GM10248 (cell line): ENCODE results near the gene SETMAR.

Experiments used
- CTCF ChIA-PET: fragments of 300-600 bp; sonication (Branson Sonifier 250); formaldehyde crosslinking; extraction: SDS; loops from one replicate; lab custom pipeline; 2021; ENCODE audit warnings: antibody characterized with exemption; lab: Yijun Ruan, JAX
- POLR2A ChIA-PET: fragments of 350-650 bp; sonication (Branson Sonifier 250); formaldehyde crosslinking; extraction: SDS; loops from one replicate; lab custom pipeline; 2020; ENCODE audit warnings: antibody characterized with exemption; lab: Yijun Ruan, JAX
- DNase-seq: peaks from one replicate; pipeline ENCODE4 v3.0.0; 2012; ENCODE audit errors: extremely low spot score
- TF ChIP-seq, protein P1 (sequence below): IDR thresholded peaks from 2 replicates; pipeline ENCODE4 v1.5.1; 2012; ENCODE audit warnings: mild to moderate bottlenecking, low read depth; ENCODE audit errors: extremely low read depth, missing control alignments, control extremely low read depth

Gene SETMAR

DNA sequence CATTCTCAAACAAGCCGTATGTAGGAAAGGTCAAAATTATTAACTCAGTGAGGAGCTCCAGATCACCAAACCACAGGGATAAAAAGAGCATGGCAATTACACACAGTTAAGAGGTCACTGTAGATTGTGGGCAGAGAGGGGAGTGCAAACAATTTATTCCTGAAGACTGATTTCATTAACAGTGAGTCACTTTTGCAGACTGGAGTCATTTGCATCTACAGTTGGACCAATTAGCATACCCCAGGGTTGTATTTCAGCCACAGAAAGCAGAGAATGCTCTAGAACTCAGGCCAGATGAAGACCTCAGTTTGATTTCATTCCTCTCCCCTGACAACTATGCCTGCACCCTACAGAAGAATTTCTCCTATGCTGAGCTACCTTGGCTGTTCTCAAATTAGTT, 40.1 kb downstream of the SETMAR start:
- ChIA-PET POLR2A (no interaction called here), CTCF (interaction anchor here (1.0 to 5.7 kb wide), 6 partner anchors 8 to 367 kb away, joined by 3 to 27 read pairs (median 3); no protein-coding TSS in a partner anchor)
- no peak for DNase-seq
- TF ChIP-seq, protein P1, sequence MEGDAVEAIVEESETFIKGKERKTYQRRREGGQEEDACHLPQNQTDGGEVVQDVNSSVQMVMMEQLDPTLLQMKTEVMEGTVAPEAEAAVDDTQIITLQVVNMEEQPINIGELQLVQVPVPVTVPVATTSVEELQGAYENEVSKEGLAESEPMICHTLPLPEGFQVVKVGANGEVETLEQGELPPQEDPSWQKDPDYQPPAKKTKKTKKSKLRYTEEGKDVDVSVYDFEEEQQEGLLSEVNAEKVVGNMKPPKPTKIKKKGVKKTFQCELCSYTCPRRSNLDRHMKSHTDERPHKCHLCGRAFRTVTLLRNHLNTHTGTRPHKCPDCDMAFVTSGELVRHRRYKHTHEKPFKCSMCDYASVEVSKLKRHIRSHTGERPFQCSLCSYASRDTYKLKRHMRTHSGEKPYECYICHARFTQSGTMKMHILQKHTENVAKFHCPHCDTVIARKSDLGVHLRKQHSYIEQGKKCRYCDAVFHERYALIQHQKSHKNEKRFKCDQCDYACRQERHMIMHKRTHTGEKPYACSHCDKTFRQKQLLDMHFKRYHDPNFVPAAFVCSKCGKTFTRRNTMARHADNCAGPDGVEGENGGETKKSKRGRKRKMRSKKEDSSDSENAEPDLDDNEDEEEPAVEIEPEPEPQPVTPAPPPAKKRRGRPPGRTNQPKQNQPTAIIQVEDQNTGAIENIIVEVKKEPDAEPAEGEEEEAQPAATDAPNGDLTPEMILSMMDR: no peak

DNA sequence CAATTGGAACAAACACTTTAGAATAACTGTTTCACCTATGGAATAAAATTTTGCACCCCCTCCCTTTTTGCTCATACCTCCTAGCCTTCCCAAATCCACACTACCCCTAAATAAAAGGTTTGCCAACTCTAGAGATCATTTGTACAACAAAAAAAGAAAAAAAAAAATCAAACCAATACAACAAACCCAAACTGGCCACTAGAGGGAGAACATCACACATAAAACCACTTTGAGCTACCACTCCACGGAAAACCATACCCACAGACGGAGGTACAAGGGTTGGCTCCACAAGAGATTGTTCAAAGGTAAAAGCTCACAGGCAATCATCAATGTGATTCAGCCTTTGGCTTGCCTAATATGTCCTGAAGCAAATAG, 47.6 kb downstream of the SETMAR start:
- POLR2A ChIA-PET: interaction anchor here (0.7 kb wide), 1 partner anchor 264 kb away, joined by 3 read pairs; no protein-coding TSS in a partner anchor
- CTCF ChIA-PET: interaction anchor here (0.6 to 4.1 kb wide), 66 partner anchors 9 to 708 kb away, joined by 3 to 88 read pairs (median 4); partner anchors contain the start of genes ITPR1 and SUMF1
- TF ChIP-seq, protein P1: peak; percentile 63
- DNase-seq: peak; percentile 72

DNA sequence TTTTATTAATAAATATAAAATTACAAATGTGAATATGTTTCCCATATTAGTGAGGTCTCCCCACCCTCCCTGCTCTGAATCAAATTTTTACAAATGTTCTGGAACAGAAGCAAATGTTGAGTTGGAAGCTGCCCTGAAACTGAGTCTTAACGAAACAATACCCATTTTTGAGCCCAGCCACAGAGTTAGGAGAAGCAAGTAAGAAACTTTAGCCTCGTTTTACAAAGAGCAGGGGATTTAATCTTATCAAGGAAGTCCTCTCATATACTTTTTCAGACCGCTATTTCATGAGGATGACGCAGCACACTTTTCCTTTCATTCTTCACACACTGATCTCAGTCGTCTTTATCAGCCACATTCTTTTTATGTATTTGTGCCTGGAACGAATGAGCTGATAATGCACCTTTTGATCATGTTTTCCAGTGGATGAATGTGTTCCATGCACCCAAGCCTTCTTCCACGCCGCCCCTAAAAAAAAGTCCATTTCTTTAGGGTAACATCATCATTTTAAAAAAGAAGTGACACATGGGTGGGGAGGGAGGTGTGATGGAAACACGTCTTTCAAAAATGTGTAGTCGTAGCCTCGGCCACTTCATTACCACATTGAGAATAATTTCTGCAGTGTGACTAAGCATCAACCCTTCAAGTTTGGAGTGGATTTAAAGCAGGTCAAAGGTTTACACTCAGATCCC, 48.1 kb downstream of the SETMAR start:
- peak; percentile 31 for DNase-seq
- ChIA-PET POLR2A (interaction anchor here (0.7 kb wide), 1 partner anchor 263 kb away, joined by 3 read pairs; no protein-coding TSS in a partner anchor), CTCF (interaction anchor here (0.6 to 4.1 kb wide), 62 partner anchors 9 to 707 kb away, joined by 3 to 88 read pairs (median 4); partner anchors contain the start of genes ITPR1 and SUMF1)
- TF ChIP-seq, protein P1: no peak

DNA sequence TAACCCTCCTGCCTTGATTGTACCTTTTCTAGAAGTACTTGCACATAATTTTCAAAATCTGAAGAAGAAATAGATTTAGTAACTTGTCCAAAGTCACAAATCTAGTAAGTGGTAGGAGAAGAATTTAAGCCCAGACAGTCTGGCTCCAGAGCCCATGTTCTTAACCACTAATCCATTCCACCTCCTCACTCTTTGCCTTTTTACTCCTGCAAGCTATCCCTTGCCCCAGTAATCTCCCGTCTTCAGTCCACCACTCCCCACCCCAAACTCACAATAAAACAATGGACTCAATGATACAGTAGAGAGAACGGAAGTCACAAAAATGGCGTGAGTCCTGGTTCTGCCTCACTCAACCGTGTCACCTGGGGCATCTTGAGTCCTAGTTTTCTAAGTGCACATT, 48.7 kb downstream of the SETMAR start:
- TF ChIP-seq, protein P1: no peak
- DNase-seq: no peak
- ChIA-PET POLR2A (no interaction called here), CTCF (interaction anchor here (1.1 to 4.1 kb wide), 20 partner anchors 10 to 286 kb away, joined by 3 to 88 read pairs (median 6); partner anchors contain the start of genes ITPR1 and SUMF1)

DNA sequence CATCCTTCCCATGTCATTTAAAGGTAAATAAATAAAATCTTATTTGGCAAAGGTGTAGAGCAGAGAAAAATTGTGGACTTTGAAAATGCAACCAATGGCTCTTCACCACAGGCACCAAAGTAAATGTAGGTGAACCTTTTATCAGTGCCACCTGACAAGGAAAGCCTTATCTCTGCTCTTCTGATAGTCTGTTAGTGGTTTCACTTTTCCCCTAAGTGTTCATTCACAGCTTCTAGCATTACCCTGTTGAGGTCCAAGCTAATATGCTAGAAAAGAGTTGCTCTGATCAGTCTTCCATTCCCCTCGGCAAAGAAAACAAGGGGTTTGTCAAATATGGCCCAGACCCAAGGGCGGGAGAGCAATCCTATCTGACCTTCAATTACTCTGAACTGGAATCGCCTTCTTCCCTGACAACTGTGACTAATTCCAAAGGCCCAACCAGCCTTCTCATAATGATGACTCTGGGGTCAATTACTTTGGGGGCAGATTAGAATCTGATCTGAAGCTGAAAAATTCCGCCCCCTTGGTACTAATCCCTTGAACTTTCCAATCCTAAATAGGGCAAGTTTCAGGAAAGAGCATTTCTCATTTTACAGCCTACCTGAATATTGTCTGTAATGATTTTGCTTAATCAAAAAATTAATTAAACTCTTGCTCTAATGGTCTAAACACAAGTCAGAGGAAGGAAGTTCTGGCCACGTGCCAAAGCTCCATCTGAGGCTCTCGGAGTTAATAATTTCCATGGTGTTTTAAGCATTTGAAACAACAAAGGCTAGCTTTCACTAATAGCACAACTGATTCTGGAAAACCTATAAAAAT, 52.4 kb downstream of the SETMAR start:
- TF ChIP-seq, protein P1: no peak
- POLR2A ChIA-PET: no interaction called here
- no peak for DNase-seq
- CTCF ChIA-PET: interaction anchor here (1.1 to 1.5 kb wide), 3 partner anchors 9 to 702 kb away, joined by 3 read pairs; no protein-coding TSS in a partner anchor

DNA sequence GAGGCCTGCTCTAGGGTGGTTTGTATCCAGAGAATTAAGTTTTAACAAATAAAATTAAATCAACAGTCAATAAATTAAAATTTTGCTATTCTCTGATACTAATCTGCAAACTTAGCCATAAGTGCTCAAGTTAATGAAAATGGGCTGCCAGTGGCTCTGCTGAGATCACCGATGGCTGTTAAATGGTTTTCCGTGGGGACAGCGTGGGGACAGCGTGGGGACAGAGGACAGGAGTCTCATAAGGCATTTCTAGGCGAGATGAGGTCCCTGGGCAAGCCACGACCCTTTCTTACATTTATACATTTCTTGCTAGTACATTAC, 53.0 kb downstream of the SETMAR start:
- CTCF ChIA-PET: interaction anchor here (1.1 to 1.5 kb wide), 3 partner anchors 9 to 701 kb away, joined by 3 read pairs; no protein-coding TSS in a partner anchor
- POLR2A ChIA-PET: no interaction called here
- TF ChIP-seq, protein P1: no peak
- DNase-seq: no peak
